Smooth muscle cell (in vitro differentiated cells): ENCODE data around the gene ARHGAP33. TPM values are rescaled to one million over a fixed set of nuclear protein-coding genes. Genes with fewer than 3 reads are reported as not detected.

Source experiments
- DNase-seq: peaks from one replicate; lab custom pipeline; 2025; ENCODE audit not compliant: unreplicated experiment; lab: John Stamatoyannopoulos, UW
- H2AFZ ChIP-seq: fragments of 200-600 bp; sonication (generic); 2 replicates; pipeline ENCODE4 v1.6.0; 2016; ENCODE audit warnings: antibody characterized with exemption, low read depth, mild to moderate bottlenecking
- H3F3A ChIP-seq: fragments of 200-600 bp; sonication (generic); 2 replicates; pipeline ENCODE4 v1.6.0; 2017; ENCODE audit warnings: antibody characterized with exemption, low read depth
- H3K27ac ChIP-seq: fragments of 200-600 bp; sonication (generic); 2 replicates; pipeline ENCODE4 v1.5.1; 2016; ENCODE audit warnings: low read depth, mild to moderate bottlenecking
- H3K27me3 ChIP-seq: fragments of 200-600 bp; sonication (generic); 2 replicates; pipeline ENCODE4 v1.6.1; 2016; ENCODE audit warnings: low read depth, mild to moderate bottlenecking
- H3K36me3 ChIP-seq: fragments of 200-600 bp; sonication (generic); 2 replicates; pipeline ENCODE4 v1.5.1; 2016; ENCODE audit warnings: low read depth
- H3K4me1 ChIP-seq: fragments of 200-600 bp; sonication (generic); 2 replicates; pipeline ENCODE4 v1.5.1; 2016; ENCODE audit warnings: low read depth
- H3K4me2 ChIP-seq: fragments of 200-600 bp; sonication (generic); 2 replicates; pipeline ENCODE4 v1.6.0; 2016; ENCODE audit warnings: mild to moderate bottlenecking
- H3K4me3 ChIP-seq: fragments of 200-600 bp; sonication (generic); 2 replicates; pipeline ENCODE4 v1.5.1; 2016; ENCODE audit warnings: mild to moderate bottlenecking
- H3K79me2 ChIP-seq: fragments of 200-600 bp; sonication (generic); 2 replicates; pipeline ENCODE4 v1.6.0; 2016; ENCODE audit warnings: low read depth, mild to moderate bottlenecking
- H3K9ac ChIP-seq: fragments of 200-600 bp; sonication (generic); 2 replicates; pipeline ENCODE4 v1.6.0; 2016; ENCODE audit warnings: low read depth
- H3K9me3 ChIP-seq: fragments of 200-600 bp; sonication (generic); replicated peaks from 2 replicates; pipeline ENCODE4 v1.5.1; 2016; ENCODE audit warnings: low read depth
- H4K20me1 ChIP-seq: fragments of 200-600 bp; sonication (generic); 2 replicates; pipeline ENCODE4 v1.6.0; 2016; ENCODE audit warnings: low read depth
- WGBS: methylation state at CpG from one replicate; pipeline ENCODE4 v1.1.7; 2016; ENCODE audit warnings: low lambda C conversion rate; 5-methylcytosine and 5-hydroxymethylcytosine counted together
- polyA plus RNA-seq: library from polyadenylated mRNA; unstranded; fragments of >200 nt; fragmentation: Nextera tagmentation; extraction: Ambion mirVana; gene quantifications from 2 replicates; pipeline ENCODE4 v1.2.1, GENCODE V29; 2016
- total RNA-seq: library from RNA; depleted of rRNA; stranded (reverse); fragments of >200 nt; gene quantifications from 2 replicates; pipeline ENCODE4 v1.2.3, GENCODE V29; 2014
- TF ChIP-seq, protein P1 (sequence below): fragments of 200-600 bp; sonication (generic); IDR thresholded peaks from 2 replicates; pipeline ENCODE4 v1.5.1; 2017; ENCODE audit warnings: borderline replicate concordance, mild to moderate bottlenecking, antibody characterized with exemption; ENCODE audit not compliant: insufficient read depth, poor library complexity, severe bottlenecking

Gene ARHGAP33
- total and polyA plus RNA-seq, 2 experiments from 2014 or later = 5.3 to 5.7 TPM

DNA sequence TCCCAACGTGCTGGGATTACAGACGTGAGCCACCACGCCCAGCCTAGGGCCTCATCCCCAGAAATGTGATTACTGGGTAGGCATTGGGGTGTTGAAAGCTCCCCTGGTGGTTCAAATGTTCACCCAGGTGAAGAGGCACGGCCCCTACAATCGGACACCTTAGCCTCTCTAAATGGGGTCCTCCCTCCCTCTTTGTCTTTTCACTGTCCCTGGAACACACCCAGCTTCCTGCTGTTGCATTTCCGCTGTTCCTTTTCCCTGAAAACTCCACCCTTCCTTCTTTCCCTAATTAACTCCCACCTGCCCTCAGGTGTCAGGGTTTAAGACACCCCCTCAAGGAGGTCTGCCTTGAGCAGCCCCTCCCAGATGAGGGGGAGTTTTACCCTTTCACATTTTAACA, 40.9 kb downstream of the ARHGAP33 start:
- H3K79me2 ChIP-seq = no peaks in the 10 kb centered on the region
- no peak overlapping the region for H3K4me2 ChIP-seq
- 48% methylated on average over 6 of the region's 6 CpGs for WGBS
- no peak overlapping the region for H3K27ac ChIP-seq
- no peak for DNase-seq
- no peaks in the 10 kb centered on the region for H3K36me3 ChIP-seq
- H3K9me3 ChIP-seq = no peaks in the 10 kb centered on the region
- TF ChIP-seq, protein P1, sequence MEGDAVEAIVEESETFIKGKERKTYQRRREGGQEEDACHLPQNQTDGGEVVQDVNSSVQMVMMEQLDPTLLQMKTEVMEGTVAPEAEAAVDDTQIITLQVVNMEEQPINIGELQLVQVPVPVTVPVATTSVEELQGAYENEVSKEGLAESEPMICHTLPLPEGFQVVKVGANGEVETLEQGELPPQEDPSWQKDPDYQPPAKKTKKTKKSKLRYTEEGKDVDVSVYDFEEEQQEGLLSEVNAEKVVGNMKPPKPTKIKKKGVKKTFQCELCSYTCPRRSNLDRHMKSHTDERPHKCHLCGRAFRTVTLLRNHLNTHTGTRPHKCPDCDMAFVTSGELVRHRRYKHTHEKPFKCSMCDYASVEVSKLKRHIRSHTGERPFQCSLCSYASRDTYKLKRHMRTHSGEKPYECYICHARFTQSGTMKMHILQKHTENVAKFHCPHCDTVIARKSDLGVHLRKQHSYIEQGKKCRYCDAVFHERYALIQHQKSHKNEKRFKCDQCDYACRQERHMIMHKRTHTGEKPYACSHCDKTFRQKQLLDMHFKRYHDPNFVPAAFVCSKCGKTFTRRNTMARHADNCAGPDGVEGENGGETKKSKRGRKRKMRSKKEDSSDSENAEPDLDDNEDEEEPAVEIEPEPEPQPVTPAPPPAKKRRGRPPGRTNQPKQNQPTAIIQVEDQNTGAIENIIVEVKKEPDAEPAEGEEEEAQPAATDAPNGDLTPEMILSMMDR = no peak
- H3F3A ChIP-seq = no peaks in the 10 kb centered on the region
- H4K20me1 ChIP-seq = no peaks in the 10 kb centered on the region
- H3K4me1 ChIP-seq = peaks cover 3% of the 10 kb centered on the region
- H3K4me3 ChIP-seq = no peak overlapping the region
- no peak overlapping the region for H2AFZ ChIP-seq
- peaks cover 4% of the 10 kb centered on the region for H3K27me3 ChIP-seq
- no peak overlapping the region for H3K9ac ChIP-seq

- H3K27ac ChIP-seq = no peak overlapping the region
- no peaks in the 10 kb centered on the region for H3K9me3 ChIP-seq
- H3K4me3 ChIP-seq = no peak overlapping the region
- H3K4me1 ChIP-seq = peaks cover 3% of the 10 kb centered on the region
- H3F3A ChIP-seq = no peaks in the 10 kb centered on the region
- H3K4me2 ChIP-seq = no peak overlapping the region
- no peaks in the 10 kb centered on the region for H4K20me1 ChIP-seq
- DNase-seq = no peak
- H3K27me3 ChIP-seq = peaks cover 4% of the 10 kb centered on the region
- H3K9ac ChIP-seq = no peak overlapping the region
- no peak overlapping the region for H2AFZ ChIP-seq
- TF ChIP-seq, protein P1 = no peak
- 74% methylated on average over 9 of the region's 9 CpGs for WGBS
- H3K79me2 ChIP-seq = no peaks in the 10 kb centered on the region
- H3K36me3 ChIP-seq = no peaks in the 10 kb centered on the region
Observed at GRCh38 chr19:35816846-35817245, 41.5 kb downstream of the ARHGAP33 start.

GRCh38 chr19:35818445-35818844, 43.1 kb downstream of the ARHGAP33 start:
- H3K27me3 ChIP-seq = peaks cover 4% of the 10 kb centered on the region
- no peaks in the 10 kb centered on the region for H4K20me1 ChIP-seq
- TF ChIP-seq, protein P1 = no peak
- DNase-seq = no peak
- H3K4me3 ChIP-seq = no peak overlapping the region
- no peak overlapping the region for H3K9ac ChIP-seq
- H2AFZ ChIP-seq = no peak overlapping the region
- WGBS = 91% methylated on average over 3 of the region's 3 CpGs
- H3K79me2 ChIP-seq = no peaks in the 10 kb centered on the region
- H3F3A ChIP-seq = no peaks in the 10 kb centered on the region
- no peak overlapping the region for H3K27ac ChIP-seq
- H3K4me2 ChIP-seq = no peak overlapping the region
- no peaks in the 10 kb centered on the region for H3K9me3 ChIP-seq
- H3K4me1 ChIP-seq = peaks cover 3% of the 10 kb centered on the region
- no peaks in the 10 kb centered on the region for H3K36me3 ChIP-seq

- 75% methylated on average over 3 of the region's 3 CpGs for WGBS
- Histone ChIP-seq H4K20me1 (no peaks in the 10 kb centered on the region), H3K36me3 (no peaks in the 10 kb centered on the region), H3K79me2 (no peaks in the 10 kb centered on the region), H3K4me1 (peaks cover 3% of the 10 kb centered on the region), H3K4me3 (no peak overlapping the region), H3F3A (no peaks in the 10 kb centered on the region), H3K4me2 (no peak overlapping the region), H3K27ac (no peak overlapping the region), H3K27me3 (peaks cover 4% of the 10 kb centered on the region), H3K9ac (no peak overlapping the region), H2AFZ (no peak overlapping the region), H3K9me3 (no peaks in the 10 kb centered on the region)
- TF ChIP-seq, protein P1 = no peak
- DNase-seq = no peak
Observed at GRCh38 chr19:35822579-35822978, 47.2 kb downstream of the ARHGAP33 start.
